CD4-positive, CD25-positive, alpha-beta regulatory T cell (primary cell): ENCODE results near the gene KAT2A. TPM values are rescaled to one million over a fixed set of nuclear protein-coding genes. Genes with fewer than 3 reads are reported as not detected.
A peak's percentile ranks its signal among the peaks of the same experiment; 100 is the strongest.
"Not testable (repeated sequence)": the region's sequence is repeated elsewhere in the genome, so short reads cannot be mapped to it uniquely, and the experiment has no call there.

ENCODE experiments used
- ATAC-seq, 2 donors: fragments of 150-1000 bp; cut with Tn5 transposase; one replicate each; pipeline ENCODE4 v1.10.0; 2021; ENCODE audit warnings: low read depth in 2 of 2, moderate number of reproducible peaks in 2 of 2, moderate library complexity in 1 of 2
- DNase-seq, 3 donors: peaks; one replicate each; pipeline versions ENCODE4 v3.0.0 to v3.0.0-alpha.2; 2012 to 2022; ENCODE audit warnings: mixed read lengths in 1 of 3
- H3K27ac ChIP-seq: one replicate; pipeline ENCODE4 v1.7.0; 2013; ENCODE audit warnings: mild to moderate bottlenecking, low read length; ENCODE audit not compliant: insufficient read depth, poor library complexity, severe bottlenecking
- H3K27me3 ChIP-seq: one replicate; pipeline ENCODE4 v1.7.0; 2013; ENCODE audit warnings: low read length; ENCODE audit not compliant: control insufficient read depth, insufficient read depth
- H3K36me3 ChIP-seq: one replicate; pipeline ENCODE4 v1.7.0; 2013; ENCODE audit warnings: mild to moderate bottlenecking, low read length, moderate library complexity; ENCODE audit not compliant: control insufficient read depth, insufficient read depth
- H3K4me1 ChIP-seq: 2 replicates; pipeline ENCODE4 v1.7.0; 2013; ENCODE audit warnings: mild to moderate bottlenecking, low read length; ENCODE audit not compliant: insufficient read depth, control insufficient read depth, poor library complexity, severe bottlenecking
- H3K4me3 ChIP-seq: one replicate; pipeline ENCODE4 v1.7.0; 2013; ENCODE audit warnings: low read depth, mild to moderate bottlenecking, low read length, moderate library complexity
- H3K9me3 ChIP-seq, 2 experiments: 1 replicate in 1 of 2; 2 replicates in 1 of 2; pipeline ENCODE4 v1.7.0; 2013; ENCODE audit warnings: low read length in 2 of 2, mild to moderate bottlenecking in 1 of 2, moderate library complexity in 1 of 2; ENCODE audit not compliant: control insufficient read depth in 2 of 2
- H3K27ac Mint-ChIP-seq, 3 donors: one replicate each; pipeline ENCODE4 v1.8.0; 2020 to 2022; ENCODE audit warnings: mild to moderate bottlenecking in 3 of 3, mixed read lengths in 3 of 3, moderate library complexity in 2 of 3
- H3K27me3 Mint-ChIP-seq: one replicate; pipeline ENCODE4 v1.8.0; 2022; ENCODE audit warnings: mild to moderate bottlenecking, mixed read lengths
- H3K36me3 Mint-ChIP-seq: one replicate; pipeline ENCODE4 v1.8.0; 2020; ENCODE audit warnings: mixed read lengths
- H3K4me1 Mint-ChIP-seq, 4 donors: one replicate each; pipeline ENCODE4 v1.8.0; 2020 to 2022; ENCODE audit warnings: mixed read lengths in 4 of 4, mild to moderate bottlenecking in 1 of 4
- H3K4me3 Mint-ChIP-seq, 4 donors: one replicate each; pipeline ENCODE4 v1.8.0; 2020 to 2022; ENCODE audit warnings: mild to moderate bottlenecking in 4 of 4, mixed read lengths in 4 of 4, moderate library complexity in 3 of 4
- H3K9me3 Mint-ChIP-seq, 7 donors: one replicate each; pipeline ENCODE4 v1.8.0; 2020 to 2022; ENCODE audit warnings: mixed read lengths in 7 of 7, mild to moderate bottlenecking in 3 of 7, moderate library complexity in 2 of 7
- polyA plus RNA-seq, 4 donors: library from polyadenylated mRNA; unstranded; fragments of 300-500 nt; fragmentation: Illumina TruSeq; gene quantifications; one replicate each; pipeline ENCODE4 v1.2.3, GENCODE V29; 2021
- total RNA-seq: library from RNA; stranded (reverse); gene quantifications from one replicate; pipeline ENCODE4 v1.2.3, GENCODE V29; 2022

The KAT2A gene
- total and polyA plus RNA-seq, 5 donors from 2014 or later = 2.5 to 26.5 (median 4.8) TPM

GRCh38 chr17:42160531-42160910, 39.4 kb upstream of the KAT2A start:
- no peak overlapping the region for H3K27ac ChIP-seq
- no peaks in the 10 kb centered on the region for H3K9me3 ChIP-seq
- Mint-ChIP-seq H3K4me1 (peaks cover 0 to 9% (median 0%) of the 10 kb centered on the region in 4 donors), H3K4me3 (no peak overlapping the region), H3K36me3 (no peaks in the 10 kb centered on the region), H3K27ac (no peak overlapping the region), H3K9me3 (peaks cover 0 to 2% (median 0%) of the 10 kb centered on the region in 7 donors), H3K27me3 (no peaks in the 10 kb centered on the region)
- H3K4me3 ChIP-seq = no peak overlapping the region
- no peak for ATAC-seq
- H3K36me3 ChIP-seq = no peaks in the 10 kb centered on the region
- H3K27me3 ChIP-seq = no peaks in the 10 kb centered on the region
- no peak for DNase-seq
- peaks cover 2% of the 10 kb centered on the region for H3K4me1 ChIP-seq

DNA sequence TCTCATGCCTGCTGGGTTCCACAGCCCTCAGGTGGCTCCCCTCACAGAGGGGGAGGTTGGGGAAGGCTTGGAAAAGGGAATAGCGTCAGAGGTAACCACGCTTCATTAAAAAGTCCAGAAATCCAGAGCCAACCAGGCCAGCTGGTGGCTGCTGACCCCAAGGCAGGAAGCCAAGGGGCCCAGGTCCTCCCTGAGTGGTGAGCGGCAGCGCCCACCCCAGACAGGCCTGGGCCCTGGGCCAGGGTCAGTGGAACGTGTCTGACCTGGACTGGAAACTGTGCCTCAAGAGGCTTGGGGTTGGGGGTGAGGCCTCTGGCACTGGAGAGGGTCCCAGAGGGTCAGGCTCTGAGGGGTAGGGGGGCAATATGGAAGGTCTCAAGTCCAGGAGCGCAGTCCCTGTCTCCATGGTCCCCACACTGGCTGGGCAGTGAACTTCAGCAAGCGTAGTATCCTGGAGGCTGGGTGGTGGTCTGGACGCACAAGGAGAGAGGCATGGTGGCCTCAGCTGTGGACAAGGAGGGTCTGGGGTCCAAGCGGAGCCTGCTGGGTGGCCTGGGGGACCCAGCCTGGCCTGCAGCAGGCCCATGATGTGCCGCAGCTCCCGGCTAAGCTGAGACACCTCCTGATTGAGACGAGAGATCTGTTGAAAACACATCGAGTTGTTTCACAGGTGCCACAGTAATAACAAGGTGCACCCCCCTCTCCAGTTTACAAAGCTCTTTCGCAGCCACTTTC, 38.8 kb upstream of the KAT2A start:
- H3K27me3 Mint-ChIP-seq = no peaks in the 10 kb centered on the region
- H3K36me3 ChIP-seq = no peaks in the 10 kb centered on the region
- ATAC-seq (no peak), DNase-seq (no peak)
- peaks cover 0 to 9% (median 1%) of the 10 kb centered on the region in 4 donors for H3K4me1 Mint-ChIP-seq
- no peak overlapping the region for H3K27ac ChIP-seq
- H3K9me3 Mint-ChIP-seq = peaks cover 0 to 2% (median 0%) of the 10 kb centered on the region in 7 donors
- no peak overlapping the region for H3K4me3 ChIP-seq
- no peaks in the 10 kb centered on the region for H3K9me3 ChIP-seq
- peak overlapping the region in 1 of 3 donors; percentile 32 for H3K27ac Mint-ChIP-seq
- H3K4me3 Mint-ChIP-seq = no peak overlapping the region
- no peaks in the 10 kb centered on the region for H3K27me3 ChIP-seq
- peaks cover 7% of the 10 kb centered on the region for H3K4me1 ChIP-seq
- H3K36me3 Mint-ChIP-seq = no peaks in the 10 kb centered on the region

DNA sequence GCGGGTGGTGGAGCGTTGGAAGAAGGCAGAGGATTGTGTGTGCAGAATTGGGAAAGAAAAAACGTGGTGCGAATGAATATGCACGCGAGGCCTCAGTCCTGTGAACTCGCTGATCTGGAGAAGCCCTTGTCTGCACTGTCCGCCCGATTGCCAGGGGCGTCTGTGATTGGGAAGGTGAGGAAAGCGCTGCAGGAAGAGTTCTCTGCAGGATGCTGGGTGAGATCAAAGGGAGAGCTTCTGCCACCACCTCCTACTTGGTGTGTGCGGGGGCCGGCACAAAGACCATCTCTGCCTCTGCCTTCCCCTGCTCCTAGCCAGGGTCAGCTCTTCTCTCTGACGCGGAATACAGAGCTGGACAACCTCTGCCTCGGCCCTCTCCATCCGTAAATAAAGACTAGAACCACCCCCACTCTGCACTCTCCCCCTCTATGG, 34.5 kb upstream of the KAT2A start:
- H3K36me3 Mint-ChIP-seq = peaks cover 8% of the 10 kb centered on the region
- Histone ChIP-seq H3K27ac (peak overlapping the region; percentile 41), H3K36me3 (peaks cover 11% of the 10 kb centered on the region), H3K27me3 (no peaks in the 10 kb centered on the region), H3K4me3 (no peak overlapping the region), H3K4me1 (peaks cover 36% of the 10 kb centered on the region), H3K9me3 (no peaks in the 10 kb centered on the region)
- H3K4me3 Mint-ChIP-seq = peak overlapping the region; percentile 95
- peaks cover 4 to 46% (median 27%) of the 10 kb centered on the region in 4 donors for H3K4me1 Mint-ChIP-seq
- H3K9me3 Mint-ChIP-seq = peaks cover 0 to 2% (median 0%) of the 10 kb centered on the region in 7 donors
- DNase-seq = no peak
- H3K27me3 Mint-ChIP-seq = no peaks in the 10 kb centered on the region
- no peak for ATAC-seq
- H3K27ac Mint-ChIP-seq = no peak overlapping the region

GRCh38 chr17:42153919-42154742, 33.0 kb upstream of the KAT2A start:
- peak overlapping the region; percentile 94 to 98 (median 95) for H3K27ac Mint-ChIP-seq
- H3K27me3 ChIP-seq = no peaks in the 10 kb centered on the region
- H3K27ac ChIP-seq = peak overlapping the region; percentile 84
- H3K36me3 Mint-ChIP-seq = peaks cover 8% of the 10 kb centered on the region
- H3K27me3 Mint-ChIP-seq = no peaks in the 10 kb centered on the region
- peaks cover 14% of the 10 kb centered on the region for H3K36me3 ChIP-seq
- ATAC-seq (no peak), DNase-seq (peak in 1 of 3 donors; percentile 24)
- peaks cover 0 to 2% (median 0%) of the 10 kb centered on the region in 7 donors for H3K9me3 Mint-ChIP-seq
- peak overlapping the region; percentile 95 for H3K4me3 ChIP-seq
- H3K4me3 Mint-ChIP-seq = peak overlapping the region; percentile 95
- peaks cover 4 to 50% (median 28%) of the 10 kb centered on the region in 4 donors for H3K4me1 Mint-ChIP-seq
- H3K4me1 ChIP-seq = peaks cover 36% of the 10 kb centered on the region
- H3K9me3 ChIP-seq = no peaks in the 10 kb centered on the region

- no peak overlapping the region for H3K4me3 ChIP-seq
- Mint-ChIP-seq H3K9me3 (no peaks in the 10 kb centered on the region), H3K27ac (no peak overlapping the region), H3K27me3 (no peaks in the 10 kb centered on the region), H3K4me1 (peaks cover 0 to 60% (median 37%) of the 10 kb centered on the region in 4 donors), H3K4me3 (peak overlapping the region in 1 of 4 donors; percentile 58), H3K36me3 (peaks cover 28% of the 10 kb centered on the region)
- no peaks in the 10 kb centered on the region for H3K27me3 ChIP-seq
- DNase-seq (no peak), ATAC-seq (no peak)
- H3K9me3 ChIP-seq = no peaks in the 10 kb centered on the region
- peaks cover 52% of the 10 kb centered on the region for H3K36me3 ChIP-seq
- peaks cover 17% of the 10 kb centered on the region for H3K4me1 ChIP-seq
- H3K27ac ChIP-seq = no peak overlapping the region
These were observed 25.9 kb upstream of the KAT2A start for GRCh38 chr17:42146911-42147607.

GRCh38 chr17:42143138-42143537, 22.0 kb upstream of the KAT2A start:
- Histone ChIP-seq H3K36me3 (peaks cover 45% of the 10 kb centered on the region), H3K4me1 (peaks cover 11% of the 10 kb centered on the region)
- H3K27ac Mint-ChIP-seq = peak overlapping the region in 1 of 3 donors; percentile 12
- H3K27ac ChIP-seq, DNase-seq, H3K27me3 Mint-ChIP-seq, H3K4me3 ChIP-seq, H3K4me3 Mint-ChIP-seq, H3K9me3 Mint-ChIP-seq, H3K9me3 ChIP-seq, ATAC-seq, H3K27me3 ChIP-seq: not testable (repeated sequence)
- peaks cover 0 to 67% (median 36%) of the 10 kb centered on the region in 4 donors for H3K4me1 Mint-ChIP-seq
- peaks cover 23% of the 10 kb centered on the region for H3K36me3 Mint-ChIP-seq

- no peak for DNase-seq
- no peak for ATAC-seq
- Histone ChIP-seq H3K27me3 (no peaks in the 10 kb centered on the region), H3K36me3 (peaks cover 42% of the 10 kb centered on the region), H3K9me3 (no peaks in the 10 kb centered on the region), H3K4me1 (peaks cover 14% of the 10 kb centered on the region), H3K4me3 (no peak overlapping the region), H3K27ac (no peak overlapping the region)
- H3K27ac Mint-ChIP-seq = no peak overlapping the region
- H3K27me3 Mint-ChIP-seq = no peaks in the 10 kb centered on the region
- H3K36me3 Mint-ChIP-seq = peaks cover 21% of the 10 kb centered on the region
- H3K4me1 Mint-ChIP-seq = peaks cover 0 to 69% (median 36%) of the 10 kb centered on the region in 4 donors
- H3K4me3 Mint-ChIP-seq = peak overlapping the region in 1 of 4 donors; percentile 24
- H3K9me3 Mint-ChIP-seq = no peaks in the 10 kb centered on the region
These were observed 21.3 kb upstream of the KAT2A start for GRCh38 chr17:42142371-42142896.
